Measurements from ENCODE around the gene RILPL2.

RILPL2 gene

DNA sequence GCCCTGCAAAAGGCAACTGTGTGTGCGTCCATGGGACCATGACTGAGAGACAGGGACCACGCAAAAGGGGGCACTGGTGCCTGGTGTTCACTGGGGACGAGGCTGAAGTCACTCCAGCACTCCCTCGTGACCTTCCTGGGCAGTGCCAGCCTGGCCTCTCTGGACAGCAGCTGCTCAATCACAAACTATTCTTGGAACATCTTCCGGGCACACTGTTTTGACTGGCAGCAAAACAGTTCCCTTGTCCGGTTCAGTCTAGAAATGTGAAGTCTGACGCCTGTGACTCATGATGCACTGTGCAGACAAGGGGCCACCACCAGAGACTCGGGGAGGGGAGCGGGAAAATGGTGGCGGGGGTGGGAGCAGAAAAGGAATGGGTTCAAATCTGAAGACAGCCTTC, 42.3 kb upstream of the RILPL2 start:
- H3K4me3 ChIP-seq (ENCODE audit: low read depth, low read length) = no peak overlapping the region
- DNase-seq (ENCODE audit: low read depth) = no peak
- TF ChIP-seq, protein P1, sequence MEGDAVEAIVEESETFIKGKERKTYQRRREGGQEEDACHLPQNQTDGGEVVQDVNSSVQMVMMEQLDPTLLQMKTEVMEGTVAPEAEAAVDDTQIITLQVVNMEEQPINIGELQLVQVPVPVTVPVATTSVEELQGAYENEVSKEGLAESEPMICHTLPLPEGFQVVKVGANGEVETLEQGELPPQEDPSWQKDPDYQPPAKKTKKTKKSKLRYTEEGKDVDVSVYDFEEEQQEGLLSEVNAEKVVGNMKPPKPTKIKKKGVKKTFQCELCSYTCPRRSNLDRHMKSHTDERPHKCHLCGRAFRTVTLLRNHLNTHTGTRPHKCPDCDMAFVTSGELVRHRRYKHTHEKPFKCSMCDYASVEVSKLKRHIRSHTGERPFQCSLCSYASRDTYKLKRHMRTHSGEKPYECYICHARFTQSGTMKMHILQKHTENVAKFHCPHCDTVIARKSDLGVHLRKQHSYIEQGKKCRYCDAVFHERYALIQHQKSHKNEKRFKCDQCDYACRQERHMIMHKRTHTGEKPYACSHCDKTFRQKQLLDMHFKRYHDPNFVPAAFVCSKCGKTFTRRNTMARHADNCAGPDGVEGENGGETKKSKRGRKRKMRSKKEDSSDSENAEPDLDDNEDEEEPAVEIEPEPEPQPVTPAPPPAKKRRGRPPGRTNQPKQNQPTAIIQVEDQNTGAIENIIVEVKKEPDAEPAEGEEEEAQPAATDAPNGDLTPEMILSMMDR (IDR thresholded peaks at IDR 0.05; ENCODE audit: low read depth, low read length, missing control alignments) = no peak

DNA sequence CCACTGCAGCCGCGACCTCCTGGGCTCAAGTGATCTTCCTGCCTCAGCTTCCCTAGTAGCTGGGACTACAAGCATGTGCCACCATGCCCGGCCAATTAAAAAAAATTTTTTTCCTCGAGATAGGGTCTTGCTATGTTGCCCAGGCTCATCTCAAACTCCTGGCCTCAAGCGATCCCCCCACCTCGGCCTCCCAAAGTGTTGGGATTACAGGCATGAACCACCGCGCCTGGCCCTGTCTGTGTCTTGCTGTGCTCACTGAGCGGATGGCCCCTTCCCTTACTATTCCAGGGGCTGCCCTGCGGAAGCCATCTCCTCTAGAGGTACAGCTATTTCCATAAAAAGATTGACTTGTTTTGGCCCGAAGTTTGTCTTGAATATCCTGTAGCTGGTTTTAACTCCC, 41.6 kb upstream of the RILPL2 start:
- TF ChIP-seq, protein P1 (IDR thresholded peaks at IDR 0.05; ENCODE audit: low read depth, low read length, missing control alignments) = no peak
- DNase-seq (ENCODE audit: low read depth) = no peak
- H3K4me3 ChIP-seq (ENCODE audit: low read depth, low read length) = no peak overlapping the region

DNA sequence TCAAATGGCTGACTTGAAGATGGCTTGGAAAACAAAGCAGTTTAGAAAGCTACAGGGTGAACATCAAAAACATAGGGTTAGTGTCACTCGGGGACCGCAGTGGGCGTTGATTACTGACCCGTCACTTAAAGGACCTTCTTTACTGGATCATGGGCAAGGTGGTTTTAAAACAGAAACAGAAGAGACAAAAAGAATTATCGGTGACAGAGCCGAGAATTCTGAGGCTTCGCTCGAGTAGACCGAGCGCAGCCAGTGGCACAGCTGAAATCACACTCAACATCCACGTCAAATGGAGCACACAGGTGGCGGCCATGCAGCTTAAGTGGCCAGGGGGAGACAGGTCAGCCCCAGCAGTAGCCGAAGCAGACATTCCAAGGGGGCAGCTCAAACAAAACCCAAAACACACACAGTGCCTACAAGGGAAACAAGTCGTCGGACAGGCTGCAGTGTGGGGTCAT, 38.8 kb upstream of the RILPL2 start:
- no peak overlapping the region for H3K4me3 ChIP-seq (ENCODE audit: low read depth, low read length)
- DNase-seq (ENCODE audit: low read depth) = no peak
- TF ChIP-seq, protein P1 (IDR thresholded peaks at IDR 0.05; ENCODE audit: low read depth, low read length, missing control alignments) = no peak

DNA sequence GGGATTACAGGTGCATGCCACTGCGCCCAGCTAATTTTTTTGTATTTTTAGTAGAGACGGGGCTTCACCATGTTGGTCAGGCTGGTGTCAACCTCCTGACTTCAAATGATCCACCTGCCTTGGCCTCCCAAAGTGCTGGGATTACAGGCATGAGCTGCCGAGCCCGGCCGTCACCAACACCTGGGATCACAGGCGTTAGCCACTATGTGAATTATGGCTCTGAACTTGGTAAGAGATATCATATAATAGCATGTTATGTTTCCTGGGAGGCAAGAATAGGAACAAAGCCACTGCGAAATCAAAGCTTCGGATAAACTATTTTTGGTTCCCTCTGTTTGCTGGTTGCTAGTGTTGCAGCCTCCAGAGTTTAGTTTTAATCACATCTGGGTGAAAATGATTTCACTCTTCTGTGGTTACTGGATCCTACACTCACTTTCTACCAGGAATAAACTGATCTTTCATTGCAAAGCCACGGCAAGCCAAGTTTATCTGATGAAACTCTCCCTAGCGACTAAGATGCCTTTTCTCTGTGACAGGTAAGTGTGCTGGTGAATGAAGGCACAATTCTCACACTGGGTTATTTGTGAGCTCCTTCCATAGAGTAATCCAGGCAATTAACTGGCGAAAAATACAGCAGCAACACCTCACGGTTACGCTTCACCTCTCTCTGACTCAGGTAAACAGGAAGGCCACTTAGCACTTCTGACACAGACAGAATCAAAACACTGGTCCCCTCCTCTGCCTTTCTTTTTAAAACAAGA, 38.2 kb upstream of the RILPL2 start:
- no peak overlapping the region for H3K4me3 ChIP-seq (ENCODE audit: low read depth, low read length)
- no peak for DNase-seq (ENCODE audit: low read depth)
- TF ChIP-seq, protein P1 (IDR thresholded peaks at IDR 0.05; ENCODE audit: low read depth, low read length, missing control alignments) = no peak

DNA sequence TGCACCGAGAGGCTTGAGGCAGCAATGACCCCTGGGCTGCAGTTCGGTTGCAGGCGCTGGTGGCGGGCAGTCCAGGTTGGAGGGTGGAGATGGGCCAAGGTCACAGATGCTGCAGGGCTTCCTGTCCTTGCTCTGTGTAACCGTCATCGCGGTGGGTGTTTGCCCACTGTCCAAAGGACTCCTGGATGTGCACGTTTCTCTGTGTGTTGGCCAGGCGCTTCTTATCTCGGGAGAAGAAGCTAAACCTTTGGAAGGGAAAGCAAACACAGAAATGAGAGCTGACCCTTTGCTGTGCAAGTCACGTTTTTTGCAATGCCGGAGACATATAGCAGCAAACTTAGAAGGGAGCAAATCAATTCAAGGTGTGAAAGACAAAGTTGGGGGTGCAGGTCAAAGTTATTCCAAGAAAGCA, 36.0 kb upstream of the RILPL2 start:
- no peak for DNase-seq (ENCODE audit: low read depth)
- TF ChIP-seq, protein P1 (IDR thresholded peaks at IDR 0.05; ENCODE audit: low read depth, low read length, missing control alignments) = no peak
- no peak overlapping the region for H3K4me3 ChIP-seq (ENCODE audit: low read depth, low read length)

DNA sequence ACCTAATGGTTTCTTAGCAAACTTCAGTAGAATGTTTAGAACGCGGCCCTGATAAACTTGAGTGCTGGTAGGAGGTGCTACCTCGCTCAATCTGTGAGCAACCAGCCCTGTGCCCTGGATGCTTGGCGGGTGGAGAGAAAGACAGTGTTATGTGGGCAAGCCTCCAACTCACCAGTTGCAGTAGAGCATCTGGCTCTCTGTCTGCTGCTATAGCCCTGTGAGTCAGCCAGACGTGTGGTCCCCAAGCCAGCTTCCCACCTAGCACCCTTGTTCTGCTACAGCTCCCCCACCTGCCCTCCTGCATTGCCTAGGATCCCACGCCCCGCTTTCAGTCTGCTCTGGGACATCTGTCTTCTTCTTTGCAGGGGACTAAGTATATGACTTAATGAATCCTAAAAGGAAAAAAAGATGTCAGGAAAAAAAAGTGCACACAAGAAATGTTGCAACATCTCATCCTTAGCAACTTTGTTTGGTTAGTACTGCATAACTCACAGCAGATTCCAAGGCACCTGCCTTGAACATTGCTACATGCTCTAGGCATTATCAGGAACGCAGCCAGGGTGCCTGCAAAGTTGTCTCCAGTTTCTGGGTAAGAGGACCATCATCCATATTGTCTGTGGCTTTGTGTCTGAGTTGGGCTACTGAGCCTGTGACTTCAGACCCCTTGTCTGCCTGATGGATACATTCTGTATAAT, 35.0 kb upstream of the RILPL2 start:
- TF ChIP-seq, protein P1 (IDR thresholded peaks at IDR 0.05; ENCODE audit: low read depth, low read length, missing control alignments) = no peak
- no peak overlapping the region for H3K4me3 ChIP-seq (ENCODE audit: low read depth, low read length)
- DNase-seq (ENCODE audit: low read depth) = no peak
